B cell (primary cell): ENCODE measurements around the gene GULP1. TPM values are rescaled to one million over a fixed set of nuclear protein-coding genes. Genes with fewer than 3 reads are reported as not detected.

ENCODE experiments used
- ATAC-seq: fragments of 200-7000 bp; cut with Tn5 transposase; one replicate; pipeline ENCODE4 v1.10.0; 2021; ENCODE audit warnings: low read depth, mild to moderate bottlenecking, moderate number of reproducible peaks, moderate library complexity
- CTCF ChIA-PET: fragments of 350-600 bp; sonication (Branson Sonifier 250); formaldehyde crosslinking; loops from one replicate; lab custom pipeline; 2021; ENCODE audit warnings: antibody characterized with exemption, inconsistent platforms; lab: Charles Lee
- POLR2A ChIA-PET: fragments of 350-600 bp; sonication (Branson Sonifier 250); formaldehyde crosslinking; loops from one replicate; lab custom pipeline; 2021; ENCODE audit warnings: antibody characterized with exemption; lab: Charles Lee
- DNase-seq: peaks from one replicate; pipeline ENCODE4 v3.0.0; 2013
- H2AFZ ChIP-seq: 2 replicates; pipeline ENCODE4 v1.6.1; 2012; ENCODE audit warnings: mild to moderate bottlenecking, low read depth, low read length; ENCODE audit not compliant: insufficient read depth, poor library complexity, severe bottlenecking
- H3K27ac ChIP-seq, 2 donors: 1 replicate in 1 of 2; 2 replicates in 1 of 2; pipeline ENCODE4 v1.5.1; 2012 to 2013; ENCODE audit warnings: low read length in 2 of 2, mild to moderate bottlenecking in 2 of 2, moderate library complexity in 1 of 2
- H3K27me3 ChIP-seq, 4 experiments: fragments of 200-600 bp in 1 of 4; sonication (generic) in 1 of 4; replicated peaks in 1 of 4; 1 replicate in 2 of 4; 2 replicates in 2 of 4; pipeline versions ENCODE4 v1.6.1 to v1.7.0; 2013 to 2016; ENCODE audit warnings: low read length in 3 of 4, mild to moderate bottlenecking in 2 of 4, mixed read lengths in 1 of 4, moderate library complexity in 1 of 4; ENCODE audit not compliant: insufficient read depth in 4 of 4, control insufficient read depth in 3 of 4; ENCODE audit errors: control extremely low read depth in 1 of 4
- H3K36me3 ChIP-seq, 2 experiments: replicated peaks in 1 of 2; 1 replicate in 1 of 2; 2 replicates in 1 of 2; pipeline versions ENCODE4 v1.6.1 to v1.7.1; 2013; ENCODE audit warnings: low read length in 1 of 2; ENCODE audit not compliant: insufficient read depth in 2 of 2, control insufficient read depth in 1 of 2; ENCODE audit errors: control extremely low read depth in 1 of 2, extremely low read depth in 1 of 2
- H3K4me1 ChIP-seq, 2 donors: fragments of 200-600 bp in 1 of 2; sonication (generic) in 1 of 2; 1 replicate in 1 of 2; 2 replicates in 1 of 2; pipeline versions ENCODE4 v1.5.1 to v1.6.1; 2013 to 2017; ENCODE audit warnings: low read length in 2 of 2; ENCODE audit not compliant: control insufficient read depth in 2 of 2, insufficient read depth in 2 of 2
- H3K4me2 ChIP-seq: replicated peaks from 2 replicates; pipeline ENCODE3; 2012; ENCODE audit warnings: mild to moderate bottlenecking, low read depth, low read length; ENCODE audit not compliant: poor library complexity, severe bottlenecking
- H3K4me3 ChIP-seq, 5 experiments: fragments of 200-600 bp in 1 of 5; sonication (generic) in 1 of 5; 1 replicate in 3 of 5; 2 replicates in 2 of 5; pipeline versions ENCODE4 v1.5.1 to v1.7.0; 2011 to 2016; ENCODE audit warnings: low read length in 4 of 5, mild to moderate bottlenecking in 4 of 5, low read depth in 2 of 5, control low read depth in 1 of 5, moderate library complexity in 1 of 5; ENCODE audit not compliant: insufficient read depth in 1 of 5; ENCODE audit errors: control extremely low read depth in 1 of 5, extremely low read depth in 1 of 5
- H3K79me2 ChIP-seq: fragments of 200-600 bp; sonication (generic); one replicate; pipeline ENCODE4 v1.6.0; 2016; ENCODE audit warnings: low read length; ENCODE audit not compliant: control insufficient read depth, insufficient read depth
- H3K9ac ChIP-seq: fragments of 200-600 bp; sonication (generic); 2 replicates; pipeline ENCODE4 v1.6.1; 2017; ENCODE audit warnings: mild to moderate bottlenecking, low read length, moderate library complexity
- H3K9me3 ChIP-seq, 3 donors: one replicate each; pipeline versions ENCODE4 v1.6.1 to v1.7.1; 2013; ENCODE audit warnings: low read length in 2 of 3; ENCODE audit not compliant: control insufficient read depth in 2 of 3, insufficient read depth in 1 of 3; ENCODE audit errors: control extremely low read depth in 1 of 3
- H4K20me1 ChIP-seq: 2 replicates; pipeline ENCODE4 v1.6.0; 2012; ENCODE audit warnings: mild to moderate bottlenecking, low read length; ENCODE audit not compliant: insufficient read depth, control insufficient read depth, poor library complexity, severe bottlenecking
- H3K27ac Mint-ChIP-seq: one replicate; pipeline ENCODE4 v1.8.0; 2021; ENCODE audit warnings: mixed read lengths
- H3K27me3 Mint-ChIP-seq: one replicate; pipeline ENCODE4 v1.8.0; 2021; ENCODE audit warnings: mixed read lengths
- H3K4me1 Mint-ChIP-seq: one replicate; pipeline ENCODE4 v1.8.0; 2021; ENCODE audit warnings: mixed read lengths
- H3K4me3 Mint-ChIP-seq: one replicate; pipeline ENCODE4 v1.8.0; 2021; ENCODE audit warnings: mixed read lengths
- H3K9me3 Mint-ChIP-seq: one replicate; pipeline ENCODE4 v1.8.0; 2022; ENCODE audit warnings: mixed read lengths; ENCODE audit not compliant: insufficient read depth
- EZH2 ChIP-seq: IDR thresholded peaks from 2 replicates; pipeline ENCODE4 v1.6.1; 2012; ENCODE audit warnings: borderline replicate concordance, low read depth, mild to moderate bottlenecking, moderate library complexity, low read length; ENCODE audit not compliant: insufficient read depth, poor library complexity, severe bottlenecking
- WGBS: methylation state at CpG from one replicate; pipeline ENCODE4 v1.1.5; 2013; ENCODE audit warnings: missing lambda C conversion rate; ENCODE audit not compliant: insufficient coverage; 5-methylcytosine and 5-hydroxymethylcytosine counted together
- intact Hi-C: fragments of 100-400 bp; cut with micrococcal nuclease; formaldehyde crosslinking; loops from one replicate; pipeline ENCODE4 v1.10.0; 2022
- polyA plus RNA-seq: library from polyadenylated mRNA; depleted of rRNA; stranded (reverse); fragments of >200 nt; gene quantifications from 2 replicates; pipeline ENCODE4 v1.2.3, GENCODE V29; 2012
- total RNA-seq, 2 donors: library from RNA; stranded (reverse); fragments of 120-200 nt in 1 of 2; gene quantifications; 1 replicate in 1 of 2; 2 replicates in 1 of 2; pipeline versions ENCODE4 v1.2.3 to v1.2.4, GENCODE V29; 2013 to 2022
- TF ChIP-seq, protein P1 (sequence below): fragments of 200-600 bp; IDR thresholded peaks from one replicate; pipeline ENCODE4 v1.8.0; 2022; ENCODE audit warnings: antibody characterized with exemption, mild to moderate bottlenecking

GULP1 gene
- total and polyA plus RNA-seq, 2 donors (not counting 1 experiment from before 2014, with no cell fraction given) = not detected

DNA sequence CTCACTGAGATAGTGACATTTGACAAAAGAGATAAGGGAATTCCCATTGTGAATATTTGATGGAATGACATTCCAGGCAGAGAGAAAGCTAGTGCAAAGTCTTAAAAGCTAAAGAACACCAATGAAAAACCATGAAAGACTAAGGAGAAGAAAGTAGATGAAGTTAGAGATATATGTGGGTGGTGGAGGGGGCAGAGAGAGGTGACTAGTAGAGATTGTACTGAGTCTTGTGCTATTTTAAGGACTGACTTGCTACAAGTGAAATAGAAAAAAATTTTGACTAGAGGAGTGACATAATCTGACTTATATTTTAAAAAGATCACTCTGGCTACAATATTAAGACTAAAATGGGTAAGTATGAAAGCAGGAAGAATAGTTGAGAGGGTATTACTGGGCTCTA is 35.3 kb upstream of the GULP1 start:
- Histone ChIP-seq H4K20me1 (no peaks in the 10 kb centered on the region), H3K36me3 (no peaks in the 10 kb centered on the region), H3K79me2 (no peaks in the 10 kb centered on the region), H3K9ac (no peak overlapping the region), H3K4me2 (no peak overlapping the region), H3K27me3 (no peaks in the 10 kb centered on the region), H2AFZ (no peak overlapping the region), H3K4me1 (no peaks in the 10 kb centered on the region), H3K4me3 (no peak overlapping the region), H3K27ac (no peak overlapping the region), H3K9me3 (no peaks in the 10 kb centered on the region)
- CTCF ChIA-PET = no interaction called here
- DNase-seq (no peak), ATAC-seq (no peak)
- H3K27ac Mint-ChIP-seq = no peak overlapping the region
- intact Hi-C loops = no loop called here
- POLR2A ChIA-PET = no interaction called here
- no peak overlapping the region for H3K4me3 Mint-ChIP-seq
- no peak for TF ChIP-seq EZH2
- TF ChIP-seq, protein P1, sequence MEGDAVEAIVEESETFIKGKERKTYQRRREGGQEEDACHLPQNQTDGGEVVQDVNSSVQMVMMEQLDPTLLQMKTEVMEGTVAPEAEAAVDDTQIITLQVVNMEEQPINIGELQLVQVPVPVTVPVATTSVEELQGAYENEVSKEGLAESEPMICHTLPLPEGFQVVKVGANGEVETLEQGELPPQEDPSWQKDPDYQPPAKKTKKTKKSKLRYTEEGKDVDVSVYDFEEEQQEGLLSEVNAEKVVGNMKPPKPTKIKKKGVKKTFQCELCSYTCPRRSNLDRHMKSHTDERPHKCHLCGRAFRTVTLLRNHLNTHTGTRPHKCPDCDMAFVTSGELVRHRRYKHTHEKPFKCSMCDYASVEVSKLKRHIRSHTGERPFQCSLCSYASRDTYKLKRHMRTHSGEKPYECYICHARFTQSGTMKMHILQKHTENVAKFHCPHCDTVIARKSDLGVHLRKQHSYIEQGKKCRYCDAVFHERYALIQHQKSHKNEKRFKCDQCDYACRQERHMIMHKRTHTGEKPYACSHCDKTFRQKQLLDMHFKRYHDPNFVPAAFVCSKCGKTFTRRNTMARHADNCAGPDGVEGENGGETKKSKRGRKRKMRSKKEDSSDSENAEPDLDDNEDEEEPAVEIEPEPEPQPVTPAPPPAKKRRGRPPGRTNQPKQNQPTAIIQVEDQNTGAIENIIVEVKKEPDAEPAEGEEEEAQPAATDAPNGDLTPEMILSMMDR = no peak
- H3K27me3 Mint-ChIP-seq = no peaks in the 10 kb centered on the region
- H3K4me1 Mint-ChIP-seq = no peaks in the 10 kb centered on the region
- no peaks in the 10 kb centered on the region for H3K9me3 Mint-ChIP-seq

DNA sequence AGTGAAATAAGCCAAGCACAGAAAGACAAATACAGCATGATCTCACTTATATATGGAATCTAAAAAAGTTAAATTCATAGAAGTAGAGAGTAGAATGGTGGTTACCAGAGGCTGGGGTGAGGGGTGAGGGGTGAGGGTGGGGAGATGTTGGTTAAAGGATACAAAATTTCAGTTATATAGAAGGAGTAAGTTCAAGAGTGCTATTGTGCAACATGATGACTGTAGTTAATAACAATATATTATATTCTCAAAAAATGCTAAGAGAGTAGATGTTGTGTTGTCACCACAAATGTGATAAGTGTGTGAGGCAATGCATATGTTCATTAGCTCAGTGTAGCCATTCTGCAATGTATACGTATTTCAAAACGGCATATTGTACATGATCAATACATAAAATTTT is 26.4 kb upstream of the GULP1 start:
- no peaks in the 10 kb centered on the region for H3K9me3 ChIP-seq
- intact Hi-C loops = no loop called here
- H3K9ac ChIP-seq = no peak overlapping the region
- H3K4me2 ChIP-seq = no peak overlapping the region
- no peaks in the 10 kb centered on the region for H3K36me3 ChIP-seq
- WGBS = no CpG with 5 or more reads among the region's 2 CpGs
- no peaks in the 10 kb centered on the region for H3K27me3 ChIP-seq
- DNase-seq = no peak
- H2AFZ ChIP-seq = no peak overlapping the region
- Mint-ChIP-seq H3K9me3 (peaks cover 4% of the 10 kb centered on the region), H3K27me3 (no peaks in the 10 kb centered on the region), H3K4me1 (no peaks in the 10 kb centered on the region), H3K4me3 (no peak overlapping the region), H3K27ac (no peak overlapping the region)
- H3K79me2 ChIP-seq = no peaks in the 10 kb centered on the region
- ChIA-PET POLR2A (no interaction called here), CTCF (no interaction called here)
- ATAC-seq = no peak
- no peak overlapping the region for H3K27ac ChIP-seq
- no peak for TF ChIP-seq EZH2
- TF ChIP-seq, protein P1 = no peak
- H3K4me3 ChIP-seq = no peak overlapping the region
- no peaks in the 10 kb centered on the region for H4K20me1 ChIP-seq
- H3K4me1 ChIP-seq = no peaks in the 10 kb centered on the region
